Activated CD4-positive, alpha-beta T cell treated with anti-CD3 and anti-CD28 coated beads, Interleukin-2, Interleukin-6, amounts not matched to agents 100 ng/mL and 50 ng/mL, durations not matched to agents 16 hours and 8 hours (primary cell): ENCODE results near the gene MRPS27.
"Not testable (repeated sequence)": the region's sequence is repeated elsewhere in the genome, so short reads cannot be mapped to it uniquely, and the experiment has no call there.

ENCODE experiments used
- DNase-seq: peaks from one replicate; pipeline ENCODE4 v3.0.0-alpha.2; 2020

The MRPS27 gene

DNA sequence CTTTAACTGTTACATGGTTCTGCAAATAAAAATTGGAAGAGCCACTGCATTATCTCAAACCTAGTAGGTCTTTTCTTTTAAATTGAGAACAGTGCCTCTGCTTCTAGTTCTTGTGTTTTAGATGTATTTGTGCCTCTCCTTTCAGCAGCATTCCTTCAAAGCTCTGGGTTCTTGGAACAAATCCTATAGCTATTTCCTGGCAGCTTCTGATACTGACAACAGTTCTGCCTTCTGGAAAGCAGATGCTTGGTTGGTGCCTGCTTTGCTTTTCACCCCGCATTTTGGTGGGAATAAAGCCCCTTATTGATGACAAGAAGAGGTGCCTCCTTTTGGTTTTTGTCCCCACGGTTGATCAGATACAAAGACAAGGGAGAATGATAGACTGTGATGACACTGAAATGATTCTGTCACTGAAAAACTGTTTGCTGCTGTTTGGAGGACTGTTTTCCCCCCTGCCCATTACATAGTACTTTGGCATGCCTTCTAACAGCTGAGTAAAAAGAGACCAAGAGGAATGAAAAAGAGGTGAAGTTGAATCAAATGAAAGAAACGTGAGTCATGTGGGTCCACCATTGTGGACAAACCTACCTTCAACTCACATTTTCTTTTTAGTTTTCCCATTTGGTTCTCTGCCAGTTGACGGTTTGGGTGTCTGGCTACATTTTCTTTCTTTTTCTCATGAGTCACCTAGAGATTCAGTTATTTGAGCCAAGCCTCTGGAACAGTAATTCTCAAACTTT is 5.7 kb upstream of the MRPS27 start:
- DNase-seq, result no peak

DNA sequence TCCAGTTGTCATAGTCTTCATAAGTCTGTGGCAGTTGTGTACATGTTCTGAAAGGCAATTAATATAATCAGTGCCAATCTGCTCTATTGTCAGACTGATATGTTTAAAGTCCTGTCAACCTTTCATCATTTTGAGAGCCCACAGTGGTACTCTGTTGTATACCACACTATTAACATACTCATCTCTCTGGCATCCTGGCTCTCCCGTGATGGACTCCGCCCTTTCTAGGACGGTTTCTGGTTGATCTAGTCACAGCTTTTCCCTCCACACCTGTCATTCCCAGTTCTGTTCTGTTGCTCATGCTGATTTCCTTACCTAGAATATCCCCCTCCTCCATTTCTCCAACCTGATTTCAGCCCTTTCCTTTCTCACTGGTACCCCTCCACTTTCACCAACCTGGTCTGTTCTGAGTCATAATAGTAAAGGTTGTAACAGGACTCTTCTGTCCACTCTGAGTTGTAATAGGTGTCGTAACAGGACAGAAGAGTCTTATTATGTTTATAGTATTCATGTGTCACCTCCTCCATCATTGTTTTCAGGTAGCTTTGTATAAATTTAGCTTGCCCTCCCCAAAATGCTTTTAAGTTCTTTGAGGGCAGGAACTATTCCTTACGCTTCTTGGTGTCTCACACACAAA is 4.3 kb upstream of the MRPS27 start:
- DNase-seq, result no peak

DNA sequence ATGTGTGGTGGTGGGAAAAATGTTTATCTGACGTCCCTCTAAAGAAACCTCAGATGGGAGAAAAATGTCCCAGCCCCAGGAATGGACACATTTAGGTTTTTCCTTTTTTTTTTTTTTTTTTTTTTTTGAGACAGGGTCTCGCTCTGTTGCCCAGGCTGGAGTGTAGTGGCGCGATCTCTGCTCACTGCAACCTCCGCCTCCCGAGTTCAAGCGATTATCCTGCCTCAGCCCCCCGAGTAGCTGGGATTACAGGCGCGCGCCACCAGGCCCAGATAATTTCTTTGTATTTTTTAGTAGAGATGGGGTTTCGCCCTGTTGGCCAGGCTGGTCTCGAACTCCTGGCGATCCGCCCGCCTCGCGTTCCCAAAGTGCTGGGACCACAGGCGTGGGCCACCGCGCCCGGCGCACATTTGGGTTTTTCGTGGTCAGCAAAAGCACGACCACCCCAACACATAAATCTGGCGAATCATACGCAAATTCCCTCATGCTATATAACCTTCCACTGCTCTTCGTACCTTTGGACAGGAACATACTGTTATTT is 535 bp downstream of the MRPS27 start:
- peak; percentile 47 for DNase-seq

DNA sequence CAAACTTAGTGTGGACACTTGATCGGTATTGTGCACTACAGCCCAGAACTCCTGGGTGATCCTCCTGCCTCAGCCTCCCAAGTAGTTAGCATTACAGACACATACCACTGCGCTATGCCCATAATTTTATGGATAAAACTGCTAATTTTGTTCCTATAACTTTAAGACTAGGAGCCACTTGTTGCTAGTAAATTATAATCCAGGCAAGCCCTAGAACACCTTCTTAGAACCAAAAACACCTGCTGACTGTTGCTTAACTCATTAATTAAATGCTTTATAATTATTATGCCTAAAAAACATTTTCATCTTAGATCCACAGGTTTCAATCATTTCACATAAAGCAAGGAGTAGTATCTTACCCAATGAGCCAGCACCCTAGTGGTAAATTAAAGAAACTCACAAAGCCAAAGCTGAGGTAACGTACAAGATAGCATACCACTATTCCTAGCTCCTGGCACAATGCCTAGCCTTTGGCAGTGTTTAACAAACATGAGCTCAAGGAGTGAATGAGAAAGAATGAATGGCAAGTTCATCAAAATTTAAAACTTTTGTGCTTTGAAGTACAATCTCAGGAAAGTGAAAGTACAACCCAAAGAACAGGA is 5.4 kb downstream of the MRPS27 start:
- DNase-seq, result no peak

DNA sequence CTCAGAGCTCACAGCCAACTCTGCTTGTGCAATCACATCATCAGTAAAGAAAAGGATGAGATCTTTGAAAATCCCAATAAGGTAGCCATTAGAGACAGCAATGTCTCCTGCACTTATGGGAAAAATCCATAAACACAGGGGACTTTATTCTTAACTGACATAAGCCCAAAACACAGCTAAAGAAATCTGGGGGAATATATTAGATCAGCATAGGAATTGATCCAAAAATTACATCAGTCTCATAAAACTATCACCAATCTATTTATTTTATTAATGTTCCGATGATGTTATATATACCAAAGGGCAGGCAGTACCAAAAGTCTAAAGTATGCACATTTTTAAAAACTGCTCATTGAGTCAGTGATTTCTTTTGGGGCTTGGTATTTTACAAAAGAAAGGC is 6.9 kb downstream of the MRPS27 start:
- no peak for DNase-seq

DNA sequence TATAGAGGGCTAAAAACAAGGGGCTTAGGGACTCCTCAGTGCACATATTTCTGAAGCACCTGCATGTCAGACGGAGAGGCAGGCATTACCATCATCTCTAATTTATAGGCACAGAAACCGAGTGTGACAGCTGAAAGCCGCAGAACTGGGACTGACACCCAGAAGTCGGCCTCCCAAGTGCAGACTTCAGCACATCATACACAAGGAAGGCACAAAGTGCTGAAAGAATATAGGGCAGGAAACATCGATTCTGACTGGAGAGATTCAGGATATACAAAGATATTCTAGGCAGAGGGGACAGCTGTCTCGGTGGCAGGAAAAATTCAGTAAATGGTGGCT is 11.2 kb downstream of the MRPS27 start:
- DNase-seq, result no peak

DNA sequence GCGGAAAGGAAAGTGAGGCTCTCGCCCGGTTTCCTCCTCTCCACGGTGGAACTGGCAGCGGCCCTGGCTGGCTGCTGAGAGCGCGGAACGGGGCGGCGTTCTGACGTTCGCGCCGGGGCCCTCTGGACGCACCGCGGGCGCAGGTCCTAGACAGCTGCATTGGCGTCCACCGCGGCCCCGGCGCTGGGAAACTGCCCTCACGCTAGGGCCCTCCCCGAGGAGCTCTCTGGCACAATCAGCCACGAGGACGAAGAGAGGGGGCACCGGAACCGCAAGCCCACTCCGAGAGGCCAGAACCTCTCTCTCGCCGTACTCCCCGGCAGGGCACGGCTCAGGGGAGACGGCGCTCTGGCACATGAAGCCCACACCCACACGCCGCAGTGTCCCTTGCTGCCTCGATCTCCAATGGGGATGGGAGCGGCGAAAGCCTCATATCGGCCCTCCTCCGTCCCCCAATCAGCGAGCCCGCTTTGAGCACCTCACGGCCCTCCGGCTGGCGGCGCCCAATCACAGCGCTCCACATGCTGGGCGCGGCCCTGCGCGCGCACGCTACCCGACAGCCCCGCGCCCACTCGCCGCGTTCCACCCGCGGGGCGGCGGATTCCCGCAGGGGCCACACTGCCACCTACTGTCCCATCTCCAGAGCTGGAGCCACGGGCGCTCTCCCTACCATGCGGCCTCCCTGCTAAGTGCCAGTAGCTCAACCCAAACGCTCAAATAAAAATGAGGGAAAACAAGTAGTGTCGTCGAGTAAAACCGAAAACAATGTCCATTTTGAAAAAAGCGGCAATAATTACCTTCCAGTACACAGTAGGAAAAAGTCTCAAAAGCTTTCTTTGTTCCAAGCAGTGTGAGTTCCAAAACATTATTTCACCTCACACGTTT is 11.8 kb downstream of the MRPS27 start:
- DNase-seq, result peak; percentile 98

DNA sequence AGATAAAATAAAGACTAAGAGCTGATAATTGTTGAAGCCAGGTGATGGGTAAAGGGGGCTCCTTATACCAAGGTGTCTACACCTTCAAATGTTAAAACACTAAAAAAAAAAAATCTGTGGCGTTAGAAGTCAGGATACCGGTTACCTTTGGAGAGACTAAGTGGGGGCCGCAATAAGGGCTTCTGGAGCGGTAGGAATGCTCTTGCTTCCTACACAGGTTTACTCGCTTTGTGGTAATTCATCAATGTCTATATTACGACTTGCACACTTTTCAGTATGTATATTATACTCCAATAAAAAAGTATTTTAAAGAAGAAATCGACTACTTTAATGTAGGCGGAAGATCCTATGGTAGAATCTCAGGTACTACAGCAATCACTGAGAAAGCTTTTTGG is 12.5 kb downstream of the MRPS27 start:
- DNase-seq, result no peak

DNA sequence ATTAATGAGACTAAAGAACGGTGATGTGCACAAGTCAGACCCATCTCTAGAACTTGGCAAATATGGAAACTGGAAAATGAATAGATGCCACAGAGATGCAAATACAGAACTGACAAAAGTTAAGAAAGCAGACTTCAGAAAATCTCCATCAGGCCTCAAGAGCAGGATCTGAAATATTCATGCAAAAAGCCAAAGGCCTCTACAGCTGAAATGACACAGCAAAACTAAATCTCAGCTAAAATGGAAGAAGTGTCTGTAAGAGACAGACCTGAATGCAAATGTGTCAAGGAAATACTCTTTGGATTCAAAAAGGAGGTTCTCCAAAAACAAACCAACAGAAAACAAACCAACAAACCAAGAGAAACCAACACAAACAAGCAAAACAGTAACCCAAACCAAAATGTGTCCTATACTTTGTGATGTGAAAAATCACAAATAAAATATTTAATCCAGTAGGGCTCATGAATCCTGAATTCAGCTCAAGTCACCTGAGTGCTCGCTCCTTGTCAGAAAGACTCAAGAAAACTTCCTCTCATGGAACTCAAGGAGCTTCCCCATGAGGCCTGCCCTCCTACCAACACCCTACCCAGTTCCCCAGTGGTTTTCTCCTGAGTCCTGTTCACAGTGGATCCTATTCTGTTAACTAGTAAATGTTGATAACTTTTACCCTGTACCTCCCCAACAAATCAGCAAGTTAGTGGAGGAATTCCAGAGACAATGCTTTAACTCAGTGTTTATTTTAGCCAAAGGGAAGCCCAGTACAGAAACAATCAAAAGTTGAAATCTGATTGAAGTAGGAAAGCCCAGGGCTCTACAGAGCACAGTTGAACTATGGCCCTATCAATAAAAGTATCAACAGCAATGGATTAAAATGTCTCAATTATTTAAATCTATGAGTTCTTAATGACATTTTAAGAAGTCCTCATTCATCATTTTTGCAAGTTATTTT is 14.6 kb downstream of the MRPS27 start:
- no peak for DNase-seq

DNA sequence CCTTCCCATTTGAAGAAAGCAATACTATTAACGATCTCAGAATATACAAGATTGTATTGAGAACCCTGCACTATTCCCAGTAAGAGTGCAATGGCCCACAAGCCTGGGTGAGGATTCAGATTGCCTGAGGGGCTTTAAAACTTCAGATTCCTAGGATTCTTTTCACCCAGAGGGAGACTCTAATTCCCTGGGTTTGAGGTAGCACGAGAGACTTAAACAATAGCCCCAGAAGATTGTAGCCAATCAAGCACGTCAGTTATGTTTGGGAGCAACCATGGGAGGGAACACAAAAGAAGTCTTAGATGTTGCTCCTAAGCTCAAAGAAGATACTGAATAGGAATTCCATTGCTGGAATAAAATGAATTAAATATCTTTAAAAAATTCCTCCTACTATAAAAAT is 17.9 kb downstream of the MRPS27 start:
- no peak for DNase-seq

DNA sequence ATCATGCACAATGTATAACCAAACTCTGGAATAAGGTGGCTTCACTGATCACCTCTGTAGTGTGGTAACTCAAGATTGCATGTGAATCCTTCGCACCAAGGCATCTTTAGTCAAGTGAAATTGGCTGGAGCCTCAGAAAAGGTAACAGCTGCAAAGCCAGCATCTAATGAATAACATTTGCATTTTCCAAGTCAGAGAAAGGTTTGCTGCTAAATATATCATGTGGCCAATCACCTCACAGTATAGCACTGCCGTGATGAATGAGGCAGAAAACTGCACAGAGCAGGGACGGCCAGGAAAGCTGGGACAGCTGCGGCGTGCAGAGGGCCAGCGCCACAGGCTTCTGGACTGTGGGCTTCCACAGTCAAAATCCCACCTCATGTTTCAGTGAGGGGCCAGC is 18.5 kb downstream of the MRPS27 start:
- no peak for DNase-seq

DNA sequence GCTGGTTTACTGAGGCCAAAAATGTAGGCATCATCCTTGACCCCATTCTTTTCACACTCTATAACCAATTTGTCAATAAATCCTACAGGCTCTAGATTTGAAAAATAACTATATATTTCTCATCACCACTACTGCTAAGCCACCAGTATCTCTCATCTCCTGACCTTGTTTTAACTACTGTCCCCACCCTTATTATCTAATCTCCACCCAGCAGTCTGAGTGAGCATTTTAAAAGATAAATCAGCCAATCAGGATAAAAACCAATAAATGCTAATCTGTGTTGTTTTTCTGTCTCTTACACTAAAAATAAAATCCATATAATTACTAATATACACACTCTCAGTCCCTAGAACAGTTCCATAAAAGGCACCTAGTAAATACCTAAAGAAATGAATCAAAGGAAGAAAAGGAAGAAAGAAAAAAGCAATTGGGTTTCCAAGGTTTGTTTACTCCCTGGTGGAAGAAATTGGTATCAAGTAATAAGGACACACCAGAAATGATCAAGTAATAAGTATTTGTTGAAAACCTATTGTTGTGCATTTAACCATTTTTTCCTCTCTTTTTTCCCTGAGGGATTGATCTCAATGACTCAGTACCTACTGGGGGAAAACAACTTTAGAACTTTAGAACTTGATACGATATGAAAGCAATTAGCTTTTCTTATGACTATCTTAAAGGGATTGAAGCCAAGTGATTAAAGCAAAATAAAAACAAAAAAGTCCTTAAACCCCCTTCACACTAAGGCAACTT is 19.3 kb downstream of the MRPS27 start:
- no peak for DNase-seq

DNA sequence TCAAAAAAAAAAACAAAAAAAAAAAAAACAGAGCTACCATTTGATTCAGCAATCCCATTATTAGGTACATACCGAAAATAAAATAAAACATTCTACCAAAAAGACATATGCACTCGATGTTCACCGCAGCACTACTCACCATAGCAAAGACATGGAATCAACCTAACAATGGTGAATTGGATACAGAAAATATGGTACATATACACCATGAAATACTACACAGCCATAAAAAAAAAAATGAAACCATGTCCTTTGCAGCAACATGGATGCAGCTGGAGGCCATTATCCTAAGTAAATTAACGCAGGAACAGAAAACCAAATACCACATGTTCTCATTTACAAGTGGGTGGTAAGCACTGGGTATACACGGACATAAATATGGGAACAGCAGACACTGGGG is 21.3 kb downstream of the MRPS27 start:
- DNase-seq, result no peak

DNA sequence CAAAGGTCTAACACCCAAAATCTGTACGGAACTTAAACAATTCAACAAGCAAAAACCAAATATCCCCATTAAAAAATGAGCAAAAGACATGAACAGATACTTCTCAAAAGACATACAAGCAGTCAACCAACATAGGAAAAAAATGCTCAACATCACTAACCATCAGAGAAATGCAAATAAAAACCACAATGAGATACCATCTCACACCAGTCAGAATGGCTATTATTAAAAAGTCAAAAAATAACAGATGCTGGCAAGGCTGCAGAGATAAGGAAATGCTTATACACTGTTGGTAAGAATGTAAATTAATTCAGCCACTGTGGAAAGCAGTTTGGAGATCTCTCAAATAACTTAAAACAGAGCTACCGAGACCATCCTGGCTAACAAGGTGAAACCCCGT is 21.9 kb downstream of the MRPS27 start:
- not testable (repeated sequence) for DNase-seq

DNA sequence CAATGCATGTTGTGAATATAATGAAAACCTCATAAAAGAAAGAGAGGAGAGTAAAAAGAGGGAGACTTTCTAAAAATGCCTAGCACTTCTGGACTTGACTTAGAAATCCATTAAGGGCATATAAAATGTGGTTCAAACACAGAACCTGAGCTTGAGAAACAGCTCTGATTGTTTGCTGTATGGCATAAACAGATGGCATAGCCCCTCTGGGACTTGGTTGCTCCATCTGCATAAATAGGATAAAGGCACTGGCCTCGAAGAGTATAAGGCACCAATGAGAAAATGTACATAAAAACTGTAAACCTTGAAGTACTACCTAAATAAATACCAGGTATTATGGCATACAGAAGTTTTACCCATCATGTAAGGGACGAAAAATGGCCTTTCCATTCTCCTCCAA is 23.8 kb downstream of the MRPS27 start:
- DNase-seq, result no peak

DNA sequence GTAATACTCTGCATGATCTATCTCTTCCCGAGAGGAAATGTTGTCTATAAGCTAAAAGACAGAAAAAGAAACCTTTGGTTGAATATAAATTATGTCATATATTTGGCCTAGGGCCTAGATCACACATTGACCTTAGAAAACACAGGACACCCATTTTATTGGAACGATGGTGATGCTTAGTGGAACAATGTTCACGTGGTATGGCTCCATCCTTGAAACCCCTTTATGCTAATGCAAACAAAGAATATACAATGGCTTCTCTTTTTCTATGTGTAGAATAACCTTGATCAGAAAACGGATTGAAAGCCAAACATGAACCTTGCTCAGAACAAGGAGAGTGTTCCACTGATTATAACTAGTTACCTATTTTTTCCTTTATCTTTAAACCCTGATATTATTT is 24.5 kb downstream of the MRPS27 start:
- DNase-seq, result no peak

DNA sequence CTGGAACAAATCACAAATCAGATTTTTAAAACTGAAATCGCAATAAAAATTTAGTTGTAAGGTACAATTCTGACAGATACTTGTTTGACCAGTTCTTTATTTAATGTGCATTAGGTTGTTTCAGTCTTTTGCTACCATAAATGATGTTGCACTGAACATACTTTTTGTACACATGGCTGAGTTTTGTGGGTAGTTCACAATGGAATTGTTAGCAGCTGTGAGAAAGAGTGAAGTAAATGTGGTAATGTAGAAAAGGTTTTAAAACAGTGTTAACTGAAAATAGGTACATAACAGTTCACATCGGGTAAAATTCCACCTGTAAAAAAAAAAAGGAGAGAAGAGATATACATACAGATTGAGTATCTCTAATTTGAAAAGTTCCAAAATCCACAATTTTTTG is 25.6 kb downstream of the MRPS27 start:
- no peak for DNase-seq

DNA sequence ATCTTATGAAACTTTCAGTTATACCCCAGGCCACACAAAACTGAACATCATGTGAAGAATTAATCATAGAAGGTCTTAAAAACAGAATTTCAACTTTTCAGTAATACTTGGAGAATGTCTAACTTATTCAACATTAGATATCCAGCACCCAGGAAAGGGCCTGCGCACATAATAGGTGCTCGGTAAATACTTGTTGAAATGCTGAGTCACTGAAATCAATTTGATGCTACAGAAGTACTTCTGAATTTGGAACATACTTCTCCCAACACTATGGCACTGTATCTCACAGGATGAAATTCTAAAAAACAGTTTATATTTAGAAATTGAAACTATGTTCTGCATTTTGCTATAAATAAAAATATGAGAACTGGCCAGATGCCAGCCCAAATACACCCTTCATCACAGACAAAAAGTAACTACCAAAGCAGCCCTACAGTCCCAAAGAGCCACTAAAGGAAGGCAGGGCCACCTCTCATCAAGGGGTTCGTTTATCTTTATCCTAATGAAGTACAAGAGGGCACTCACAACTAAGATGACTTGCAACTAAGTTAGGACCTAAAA is 26.5 kb downstream of the MRPS27 start:
- DNase-seq, result no peak

DNA sequence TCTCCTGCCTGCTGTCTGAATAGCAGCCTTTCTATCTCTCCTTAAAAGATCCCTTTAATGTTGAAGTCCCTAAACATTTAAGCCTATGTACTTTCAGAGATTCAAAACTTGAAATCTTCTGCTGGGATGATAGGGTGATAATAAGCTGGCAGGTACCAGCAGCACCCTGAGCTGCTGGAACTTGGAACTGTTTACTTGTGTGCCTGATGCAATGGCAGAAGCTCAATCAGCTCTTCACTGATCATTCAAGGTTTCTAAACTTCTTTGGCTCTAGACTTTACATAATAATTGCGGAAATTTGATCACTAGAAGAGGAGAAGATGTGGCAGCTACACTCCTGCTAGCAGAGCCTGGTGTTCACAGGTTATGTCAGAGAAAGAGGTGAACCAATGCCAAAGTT is 27.6 kb downstream of the MRPS27 start:
- no peak for DNase-seq

DNA sequence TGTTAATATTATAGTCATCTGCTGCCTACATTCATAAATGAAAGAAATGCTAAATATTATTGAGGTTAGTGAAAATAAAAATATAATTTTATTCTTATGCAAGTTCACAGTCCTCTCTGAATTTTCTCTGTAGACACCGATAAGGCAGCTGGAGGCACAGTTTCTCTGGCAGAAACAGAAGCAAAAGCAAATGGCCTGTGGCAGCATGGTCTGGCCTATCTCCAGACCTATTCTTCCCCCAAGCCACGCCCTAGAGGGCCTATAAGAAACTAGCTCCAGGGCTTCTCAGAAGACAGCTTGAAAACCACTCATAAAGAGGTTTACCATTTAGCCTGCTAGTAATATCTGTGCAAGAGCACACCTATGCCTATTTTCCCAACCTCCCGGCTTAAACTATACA is 28.4 kb downstream of the MRPS27 start:
- DNase-seq, result no peak
